Heart right ventricle (tissue), 16 donors: Measurements from ENCODE around the gene TSPAN11. TPM values are rescaled to one million over a fixed set of nuclear protein-coding genes. Genes with fewer than 3 reads are reported as not detected.

Source experiments
- ATAC-seq, 8 donors: fragments of 200-7000 bp; cut with Tn5 transposase; one replicate each; pipeline ENCODE4 v1.9.1; 2020; ENCODE audit warnings: mild to moderate bottlenecking in 8 of 8, moderate library complexity in 8 of 8, moderate number of reproducible peaks in 1 of 8
- DNase-seq, 2 donors: peaks; one replicate each; pipeline ENCODE4 v3.0.0-alpha.2; 2020
- H3K27ac ChIP-seq, 10 donors: fragments of 200-600 bp; sonication (generic) in 2 of 10; one replicate each; pipeline versions ENCODE4 v1.5.0 to v1.8.0; 2020 to 2022; ENCODE audit warnings: mild to moderate bottlenecking in 3 of 10
- H3K27me3 ChIP-seq, 7 donors: fragments of 200-600 bp; one replicate each; pipeline ENCODE4 v1.8.0; 2021 to 2022; ENCODE audit warnings: mild to moderate bottlenecking in 2 of 7
- H3K36me3 ChIP-seq, 9 donors: fragments of 200-600 bp; sonication (generic) in 1 of 9; one replicate each; pipeline versions ENCODE4 v1.5.0 to v1.8.0; 2020 to 2022; ENCODE audit warnings: mild to moderate bottlenecking in 2 of 9
- H3K4me1 ChIP-seq, 9 donors: fragments of 200-600 bp; sonication (generic) in 1 of 9; one replicate each; pipeline versions ENCODE4 v1.5.0 to v1.8.0; 2020 to 2022; ENCODE audit warnings: mild to moderate bottlenecking in 4 of 9
- H3K4me3 ChIP-seq, 10 donors: fragments of 200-600 bp; sonication (generic) in 2 of 10; one replicate each; pipeline versions ENCODE4 v1.5.0 to v1.8.0; 2020 to 2022; ENCODE audit warnings: mild to moderate bottlenecking in 7 of 10, moderate library complexity in 2 of 10
- H3K9me3 ChIP-seq, 11 donors: fragments of 200-600 bp in 10 of 11; sonication (generic) in 2 of 11; one replicate each; pipeline versions ENCODE4 v1.5.0 to v1.8.0; 2013 to 2022; ENCODE audit warnings: mild to moderate bottlenecking in 2 of 11, control low read depth in 1 of 11, moderate library complexity in 1 of 11
- WGBS, 2 donors: extraction: QIAGEN DNeasy Blood & Tissue Kit; methylation state at CpG; one replicate each; pipeline ENCODE4 v1.1.7; 2013; ENCODE audit warnings: inconsistent platforms in 1 of 2; 5-methylcytosine and 5-hydroxymethylcytosine counted together
- intact Hi-C, 10 donors: fragments of 100-400 bp; cut with DNase I; formaldehyde crosslinking; loops; one replicate each; pipeline versions ENCODE4 v1.11.1 to v1.14.2; 2022
- polyA plus RNA-seq, 2 donors: library from polyadenylated mRNA; stranded (reverse); fragments of 200-250 nt; gene quantifications; one replicate each; pipeline ENCODE4 v1.2.3, GENCODE V29; 2013
- total RNA-seq, 10 donors: library from RNA; stranded (reverse); fragmentation: NEBNext Ultra II Directional in 3 of 10; extraction: Animal tissue kit (Norgen Biotek cat#: 25700) in 3 of 10; gene quantifications; one replicate each; pipeline versions ENCODE4 v1.2.1 to v1.2.4, GENCODE V29; 2021 to 2023
- TF ChIP-seq, protein P1 (sequence below), 9 donors: fragments of 200-600 bp; sonication (generic) in 2 of 9; IDR thresholded peaks; one replicate each; pipeline versions ENCODE4 v1.5.0 to v1.8.0; 2021 to 2022; ENCODE audit warnings: antibody characterized with exemption in 9 of 9, mild to moderate bottlenecking in 5 of 9, moderate library complexity in 1 of 9
- donor health status: Arrhythmogenic right ventricular cardiomyopathy.
- donor health status: ischemic (EF 13 %, LVEDD 7.1; RV severe dilation, severe dysfunction).
- donor health status: healthy with polysubstance abuse.
- donor health status: DM: no; HTN: yes; CAD: no.
- donor health status: DM: no; HTN: no; CAD: no.
- donor health status: ischemic (EF 25% LVEDD 6.9; RV normal size, moderate dysfunction).
- donor health status: ischemic (EF 25% LVEDD 5.7; RV mildly dilated, moderate dysfunction).
- donor health status: healthy.
- donor health status: DM: yes; HTN: yes; CAD: no.
- donor health status: Ischemic cardiomyopathy.
- donor health status: ischemic (EF 35%, LVEDD 5.7; RV mildly dilated, moderate dysfunction).
- donor health status: nonischemic (EF 11% LVEDD 7.7; RV severe dilation, severe dysfunction).
- donor health status: DM: yes; HTN: yes; CAD: no.
- donor health status: PGD.
- donor health status: ischemic (EF 29% LVEDD 5.4; RV normal size, mild dysfunction).
- donor health status: nonischemic (EF 23%, LVEDD 6.1; RV moderate dilation, normal function).

The TSPAN11 gene
- total and polyA plus RNA-seq, 12 donors, result 0.60 to 2.9 (median 0.94) TPM

DNA sequence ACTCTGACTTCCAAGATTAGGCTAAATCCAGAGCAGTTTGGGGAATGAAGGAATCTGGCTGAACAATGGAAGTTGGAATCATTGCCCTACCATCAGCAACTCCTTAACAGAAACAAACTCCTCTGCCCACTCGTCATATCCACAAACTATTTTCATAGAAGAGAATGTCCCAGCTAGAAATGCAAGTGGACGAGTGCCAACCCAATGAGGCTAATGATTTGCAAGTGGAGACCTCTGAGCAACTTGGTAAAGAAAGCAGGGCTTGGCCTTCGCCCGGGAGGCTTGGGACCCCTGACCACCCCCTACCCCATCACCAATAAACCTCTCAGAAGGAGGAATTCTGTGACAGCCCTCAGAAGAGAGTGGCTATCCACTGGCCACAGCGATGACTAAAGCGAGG, 107.1 kb downstream of the TSPAN11 start:
- 73 to 75% methylated on average over 6 of the region's 6 CpGs for WGBS, 2 donors

DNA sequence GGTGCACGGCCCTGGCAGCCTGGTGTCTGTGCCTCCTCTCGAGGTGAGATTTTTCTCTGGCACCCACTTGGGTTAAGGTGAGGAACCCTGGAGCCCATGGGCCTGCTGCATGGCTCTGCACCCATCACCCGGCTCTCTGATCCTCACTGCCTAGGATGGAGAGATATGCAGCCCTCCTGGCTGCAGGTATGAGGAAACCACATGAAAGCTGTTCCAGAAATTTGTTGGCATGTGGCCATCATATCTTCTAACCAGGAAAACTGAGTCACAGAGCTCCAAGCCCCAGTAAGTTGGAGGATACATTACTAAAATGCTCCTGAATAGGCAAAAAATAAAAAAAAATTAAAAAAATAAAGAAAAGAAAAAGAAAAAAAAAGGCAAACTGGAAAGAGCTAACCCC, 107.8 kb downstream of the TSPAN11 start:
- H3K4me3 ChIP-seq, result no peak overlapping the region
- peaks cover 0 to 46% (median 13%) of the 10 kb centered on the region in 9 donors for H3K4me1 ChIP-seq
- no peaks in the 10 kb centered on the region for H3K27me3 ChIP-seq
- H3K9me3 ChIP-seq, result no peaks in the 10 kb centered on the region
- ATAC-seq, result no peak
- TF ChIP-seq, protein P1, sequence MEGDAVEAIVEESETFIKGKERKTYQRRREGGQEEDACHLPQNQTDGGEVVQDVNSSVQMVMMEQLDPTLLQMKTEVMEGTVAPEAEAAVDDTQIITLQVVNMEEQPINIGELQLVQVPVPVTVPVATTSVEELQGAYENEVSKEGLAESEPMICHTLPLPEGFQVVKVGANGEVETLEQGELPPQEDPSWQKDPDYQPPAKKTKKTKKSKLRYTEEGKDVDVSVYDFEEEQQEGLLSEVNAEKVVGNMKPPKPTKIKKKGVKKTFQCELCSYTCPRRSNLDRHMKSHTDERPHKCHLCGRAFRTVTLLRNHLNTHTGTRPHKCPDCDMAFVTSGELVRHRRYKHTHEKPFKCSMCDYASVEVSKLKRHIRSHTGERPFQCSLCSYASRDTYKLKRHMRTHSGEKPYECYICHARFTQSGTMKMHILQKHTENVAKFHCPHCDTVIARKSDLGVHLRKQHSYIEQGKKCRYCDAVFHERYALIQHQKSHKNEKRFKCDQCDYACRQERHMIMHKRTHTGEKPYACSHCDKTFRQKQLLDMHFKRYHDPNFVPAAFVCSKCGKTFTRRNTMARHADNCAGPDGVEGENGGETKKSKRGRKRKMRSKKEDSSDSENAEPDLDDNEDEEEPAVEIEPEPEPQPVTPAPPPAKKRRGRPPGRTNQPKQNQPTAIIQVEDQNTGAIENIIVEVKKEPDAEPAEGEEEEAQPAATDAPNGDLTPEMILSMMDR (IDR thresholded peaks at IDR 0.05), result no peak
- H3K36me3 ChIP-seq, result no peaks in the 10 kb centered on the region
- intact Hi-C loops, result no loop called here
- no peak overlapping the region for H3K27ac ChIP-seq
- DNase-seq, result no peak
- WGBS, 2 donors, result 70 to 76% methylated on average over 3 of the region's 3 CpGs

More for the DNA sequence above, 107.1 kb downstream of the TSPAN11 start:
- TF ChIP-seq, protein P1 (IDR thresholded peaks at IDR 0.05), result no peak
- Histone ChIP-seq H3K9me3 (no peaks in the 10 kb centered on the region), H3K27ac (peak overlapping the region in 1 of 10 donors; percentile 15), H3K36me3 (no peaks in the 10 kb centered on the region), H3K4me3 (no peak overlapping the region), H3K27me3 (no peaks in the 10 kb centered on the region), H3K4me1 (peaks cover 0 to 51% (median 18%) of the 10 kb centered on the region in 9 donors)
- ATAC-seq, result no peak
- no peak for DNase-seq
- intact Hi-C loops, result no loop called here

DNA sequence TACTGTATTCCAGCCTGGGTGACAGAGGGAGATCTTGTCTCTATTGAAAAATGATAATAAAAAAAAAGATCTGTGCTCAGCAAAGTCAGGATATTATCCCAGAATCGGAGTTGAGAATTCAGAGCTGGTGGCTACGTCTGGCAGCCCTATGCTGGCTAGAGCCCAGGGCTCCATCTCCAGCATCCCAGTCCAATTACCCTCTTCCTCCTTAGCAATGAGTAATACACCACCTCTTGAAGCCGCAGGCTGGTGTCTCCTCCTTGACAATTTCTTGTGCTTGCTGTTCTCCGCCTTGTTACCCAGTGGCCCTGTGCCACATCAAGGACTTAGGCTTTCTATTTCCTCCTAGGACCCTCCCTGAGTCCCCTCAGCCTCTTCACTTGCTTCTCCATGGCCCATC, 108.7 kb downstream of the TSPAN11 start:
- Histone ChIP-seq H3K4me1 (peaks cover 0 to 38% (median 8%) of the 10 kb centered on the region in 9 donors), H3K27me3 (no peaks in the 10 kb centered on the region), H3K27ac (no peak overlapping the region), H3K36me3 (no peaks in the 10 kb centered on the region), H3K9me3 (no peaks in the 10 kb centered on the region), H3K4me3 (no peak overlapping the region)
- ATAC-seq (no peak), DNase-seq (no peak)
- 77 to 83% methylated on average over 4 of the region's 4 CpGs for WGBS, 2 donors
- TF ChIP-seq, protein P1 (IDR thresholded peaks at IDR 0.05), result no peak
- intact Hi-C loops, result no loop called here

DNA sequence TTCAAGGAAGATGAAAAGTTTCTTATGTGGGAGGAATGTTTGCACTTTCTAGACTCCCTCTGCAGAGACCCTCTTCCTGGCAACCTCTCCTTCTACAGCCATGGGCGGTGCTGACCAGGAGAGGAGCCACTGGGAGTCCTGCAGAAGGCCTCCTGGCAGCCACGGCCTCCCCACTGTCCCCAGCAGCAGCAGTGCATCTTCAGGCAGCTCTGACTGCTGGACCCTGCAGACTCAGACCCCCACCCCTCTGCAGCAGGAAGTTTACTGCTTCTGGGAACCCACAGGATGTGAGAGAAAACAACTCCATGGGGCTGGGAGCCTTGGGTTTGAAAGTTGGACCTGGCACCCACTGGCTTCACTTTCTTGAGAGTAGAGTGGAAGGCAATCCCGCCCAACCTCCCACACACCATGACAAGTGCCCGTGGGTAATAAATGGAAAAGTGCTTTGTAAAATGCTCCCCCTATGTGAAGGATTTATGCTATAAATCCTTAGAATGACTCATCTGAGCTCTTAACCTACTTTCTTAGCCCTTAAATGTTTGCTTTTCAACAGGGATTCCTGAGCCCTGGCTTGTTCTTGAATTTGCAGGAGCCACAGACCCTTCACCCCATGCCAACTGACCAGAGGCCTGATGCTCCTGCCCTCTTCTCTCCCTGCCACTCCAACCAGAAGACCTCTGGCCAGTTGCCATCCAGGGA, 109.6 kb downstream of the TSPAN11 start:
- no peaks in the 10 kb centered on the region for H3K9me3 ChIP-seq
- H3K36me3 ChIP-seq, result no peaks in the 10 kb centered on the region
- ATAC-seq, result no peak
- no peak overlapping the region for H3K27ac ChIP-seq
- intact Hi-C loops, result no loop called here
- WGBS, 2 donors, result 79 to 87% methylated on average over 4 of the region's 4 CpGs
- TF ChIP-seq, protein P1 (IDR thresholded peaks at IDR 0.05), result no peak
- H3K4me3 ChIP-seq, result no peak overlapping the region
- H3K4me1 ChIP-seq, result peaks cover 0 to 29% (median 8%) of the 10 kb centered on the region in 9 donors
- DNase-seq, result no peak
- H3K27me3 ChIP-seq, result no peaks in the 10 kb centered on the region
